ENCODE data around the gene RAD50.

RAD50 gene

DNA sequence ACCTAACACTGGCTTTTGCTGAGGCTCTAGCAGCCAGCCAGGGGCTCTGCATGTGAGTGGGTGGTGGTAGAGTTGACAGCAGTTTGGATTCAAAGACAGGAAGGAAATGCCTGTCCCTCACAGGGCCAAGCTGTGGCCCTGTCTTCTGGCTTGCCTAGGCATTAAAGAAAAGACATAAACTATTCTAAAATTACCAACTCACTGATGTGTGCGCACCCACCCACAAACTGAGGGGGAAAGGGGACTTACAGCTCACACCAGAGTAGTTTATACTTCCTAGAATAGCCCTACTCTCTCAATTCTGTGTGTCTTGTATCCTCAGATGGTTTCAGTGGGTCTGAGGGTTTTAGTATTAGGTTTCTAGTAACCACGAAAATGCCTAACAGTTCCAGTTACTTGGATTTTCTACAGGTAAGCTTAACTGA, 82.9 kb downstream of the RAD50 start:
- no peak for DNase-seq

DNA sequence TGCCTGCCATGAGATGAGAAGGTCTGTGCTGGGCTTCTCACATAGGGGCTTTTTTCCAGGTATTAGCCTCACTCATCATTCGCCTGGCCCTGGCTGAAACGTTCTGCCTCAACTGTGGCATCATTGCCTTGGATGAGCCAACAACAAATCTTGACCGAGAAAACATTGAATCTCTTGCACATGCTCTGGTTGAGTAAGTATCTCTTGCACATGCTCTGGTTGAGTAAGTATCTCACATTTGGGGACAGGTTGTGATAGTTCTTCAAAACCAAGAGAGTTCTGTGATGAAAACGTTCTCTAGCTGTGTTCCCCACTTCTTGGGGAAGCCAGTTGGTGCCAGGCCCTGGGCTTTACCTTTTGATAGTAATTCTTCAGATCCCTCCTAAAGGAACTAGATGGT, 83.8 kb downstream of the RAD50 start:
- DNase-seq = no peak

DNA sequence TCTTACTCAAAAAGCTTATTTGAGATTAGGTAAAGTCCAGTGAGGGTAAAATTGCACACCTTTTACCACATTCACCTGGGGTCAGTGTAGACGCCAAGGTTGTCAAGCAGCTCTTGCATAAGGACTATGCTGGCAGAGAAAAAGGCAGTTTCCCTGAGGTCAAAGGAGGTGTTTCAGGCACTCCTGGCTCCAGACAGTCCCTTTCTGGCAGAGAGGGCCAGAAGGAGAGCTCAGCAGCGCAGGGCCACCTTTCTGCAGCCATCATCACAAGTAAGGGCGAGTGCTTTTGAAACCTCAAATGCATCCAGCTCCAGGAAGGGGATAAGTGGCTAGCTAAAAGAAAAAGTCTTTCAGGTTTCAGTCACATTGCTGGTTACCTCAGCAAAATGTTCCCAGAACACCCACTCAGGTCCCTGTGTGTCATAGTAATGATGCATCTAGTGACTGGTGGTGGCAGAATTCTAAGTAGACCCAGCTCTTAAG, 84.5 kb downstream of the RAD50 start:
- no peak for DNase-seq

DNA sequence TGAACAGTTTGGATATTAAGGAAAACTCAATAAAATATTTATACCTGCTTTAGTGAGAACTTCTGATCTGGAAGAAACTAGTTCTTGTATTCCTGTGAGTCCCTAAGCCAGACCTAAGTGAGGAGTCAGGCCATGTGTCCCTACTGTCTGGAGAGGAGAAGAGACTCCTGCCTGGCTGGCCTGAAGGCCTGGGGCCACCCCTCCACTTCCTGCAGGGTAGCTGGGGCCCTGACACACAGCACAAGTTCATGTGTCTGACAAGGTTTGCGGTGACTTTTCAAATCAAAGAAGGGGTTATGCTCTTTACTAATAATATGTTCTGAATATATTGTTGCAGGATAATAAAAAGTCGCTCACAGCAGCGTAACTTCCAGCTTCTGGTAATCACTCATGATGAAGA, 85.1 kb downstream of the RAD50 start:
- no peak for DNase-seq

DNA sequence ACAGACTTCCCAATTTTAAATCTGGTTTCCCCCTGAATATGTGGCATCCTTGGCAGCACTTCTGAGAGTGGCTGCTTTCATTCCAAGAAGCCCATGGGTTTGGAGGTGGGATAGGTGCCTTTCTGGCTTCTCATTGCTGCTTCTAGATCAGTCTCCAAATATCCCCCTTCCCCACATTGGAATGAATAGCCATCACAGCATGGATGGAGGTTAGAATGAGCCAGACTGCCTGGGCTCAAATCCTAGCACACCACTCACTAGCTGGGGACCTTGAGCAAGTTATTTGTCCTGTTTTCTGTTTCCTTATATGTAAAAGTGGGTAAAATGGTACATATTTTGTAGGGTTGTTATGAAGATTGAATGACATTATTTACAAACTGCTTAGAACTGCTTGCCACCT, 87.4 kb downstream of the RAD50 start:
- DNase-seq = no peak

DNA sequence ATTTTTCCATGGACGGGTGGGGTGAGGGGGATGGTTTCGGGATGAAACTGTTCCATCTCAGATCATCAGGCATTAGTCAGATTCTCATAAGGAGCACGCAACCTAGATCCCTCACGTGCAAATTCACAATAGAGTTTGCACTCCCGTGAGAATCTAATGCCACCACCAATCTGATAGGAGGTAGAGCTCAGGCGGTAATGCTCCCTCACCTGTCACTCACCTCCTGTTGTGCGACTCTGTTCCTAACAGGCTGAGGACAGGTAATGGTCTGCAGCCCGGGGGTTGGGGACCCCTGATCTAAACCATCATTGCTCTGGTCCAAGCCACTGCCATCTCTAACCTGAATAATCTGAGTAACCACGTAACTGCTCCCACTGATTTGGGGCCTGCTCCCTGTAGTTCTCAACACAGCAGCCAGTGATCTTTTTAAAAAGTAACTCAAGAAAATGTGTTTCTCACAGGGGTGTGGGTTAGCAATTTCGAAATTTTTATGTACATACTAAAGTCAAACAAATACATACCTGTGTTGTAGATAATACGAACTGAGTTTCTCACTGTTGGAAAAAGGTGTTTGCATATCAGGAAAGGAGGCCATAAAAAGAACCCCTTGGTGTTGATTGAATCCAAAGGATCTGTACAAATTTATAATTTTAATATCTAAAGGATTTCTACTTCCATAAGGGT, 89.9 kb downstream of the RAD50 start:
- DNase-seq = no peak

DNA sequence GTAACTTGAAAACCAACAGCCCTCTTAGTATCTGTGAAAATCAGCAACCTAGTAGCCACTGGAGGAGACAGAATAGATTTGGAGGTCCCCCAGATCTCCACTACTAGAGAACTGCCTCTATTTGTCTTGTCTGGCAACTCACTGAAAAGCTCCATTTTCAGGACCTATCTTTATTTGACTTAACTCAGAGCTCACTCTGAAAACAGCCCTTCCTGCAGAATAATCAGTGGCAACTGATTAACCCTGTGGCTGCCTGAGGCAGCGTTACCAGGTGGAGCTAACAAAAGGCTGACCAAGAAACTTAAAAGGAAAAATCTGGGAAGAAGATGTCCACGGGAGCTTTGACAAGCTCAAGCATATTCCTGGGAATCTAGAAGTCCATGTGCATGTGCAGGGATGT, 90.7 kb downstream of the RAD50 start:
- no peak for DNase-seq

DNA sequence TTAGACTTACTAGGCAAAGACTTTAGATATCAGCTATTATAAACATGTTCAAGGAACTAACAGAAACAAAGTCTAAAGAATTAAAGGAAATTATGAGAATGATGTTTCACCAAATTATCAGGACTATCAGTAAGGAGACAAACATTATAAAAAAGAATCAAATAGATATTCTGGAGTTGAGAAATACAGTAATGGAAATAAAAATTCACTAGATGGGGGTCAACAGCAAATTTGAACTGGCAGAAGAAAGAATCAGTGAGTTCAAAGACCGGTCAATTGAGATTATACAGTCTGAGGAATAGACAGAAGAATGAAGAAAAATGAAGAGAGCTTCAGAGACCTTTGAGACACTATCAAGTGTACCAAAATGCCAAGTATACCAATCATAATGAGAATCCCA, 91.6 kb downstream of the RAD50 start:
- no peak for DNase-seq

DNA sequence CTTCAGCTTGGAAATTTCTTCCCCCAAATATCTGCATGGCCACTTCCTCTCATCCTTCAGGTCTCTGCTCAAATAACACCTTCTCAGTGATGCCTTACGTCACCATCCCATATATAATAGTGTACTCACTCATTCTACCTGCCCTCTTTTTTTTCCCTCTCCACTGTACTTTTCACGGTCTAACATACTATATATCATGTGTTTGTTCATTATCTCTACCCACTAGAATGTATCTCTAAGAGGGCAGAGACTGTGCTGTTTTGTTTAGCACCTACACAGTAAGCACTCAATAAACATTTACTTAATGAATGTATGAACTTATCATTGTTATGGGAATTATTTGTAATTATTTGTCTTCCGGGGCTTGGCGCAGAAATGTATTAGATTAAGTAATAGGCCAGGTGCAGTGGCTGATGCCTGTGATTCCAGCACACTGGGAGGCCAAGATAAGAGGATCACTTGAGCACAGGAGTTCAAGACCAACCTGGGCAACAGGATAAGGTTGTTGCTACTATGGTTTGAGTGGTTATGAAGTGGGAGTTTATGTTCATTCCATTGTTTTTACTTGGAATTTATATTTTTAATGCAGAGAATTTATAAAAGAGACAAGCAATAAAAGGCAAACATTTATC, 95.2 kb downstream of the RAD50 start:
- no peak for DNase-seq

DNA sequence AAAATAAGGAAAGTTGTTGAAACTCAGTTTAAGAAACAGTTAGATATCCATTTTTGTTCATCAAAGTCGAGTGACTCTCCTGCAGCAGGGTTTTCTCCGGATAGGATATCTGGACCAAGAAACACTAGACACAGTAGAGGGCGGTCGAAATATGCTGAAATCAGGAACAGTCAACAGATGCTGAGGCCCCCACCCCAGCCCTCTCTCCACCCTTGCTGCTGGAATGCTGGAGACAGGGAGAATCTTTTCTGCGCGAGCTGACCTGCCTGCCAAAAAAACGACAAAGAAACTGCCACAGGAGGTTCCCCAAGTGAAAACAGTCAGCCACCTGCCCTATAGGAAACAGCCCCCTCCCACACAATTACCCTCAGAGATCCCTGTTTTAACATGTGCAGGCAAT, 96.9 kb downstream of the RAD50 start:
- DNase-seq = no peak

DNA sequence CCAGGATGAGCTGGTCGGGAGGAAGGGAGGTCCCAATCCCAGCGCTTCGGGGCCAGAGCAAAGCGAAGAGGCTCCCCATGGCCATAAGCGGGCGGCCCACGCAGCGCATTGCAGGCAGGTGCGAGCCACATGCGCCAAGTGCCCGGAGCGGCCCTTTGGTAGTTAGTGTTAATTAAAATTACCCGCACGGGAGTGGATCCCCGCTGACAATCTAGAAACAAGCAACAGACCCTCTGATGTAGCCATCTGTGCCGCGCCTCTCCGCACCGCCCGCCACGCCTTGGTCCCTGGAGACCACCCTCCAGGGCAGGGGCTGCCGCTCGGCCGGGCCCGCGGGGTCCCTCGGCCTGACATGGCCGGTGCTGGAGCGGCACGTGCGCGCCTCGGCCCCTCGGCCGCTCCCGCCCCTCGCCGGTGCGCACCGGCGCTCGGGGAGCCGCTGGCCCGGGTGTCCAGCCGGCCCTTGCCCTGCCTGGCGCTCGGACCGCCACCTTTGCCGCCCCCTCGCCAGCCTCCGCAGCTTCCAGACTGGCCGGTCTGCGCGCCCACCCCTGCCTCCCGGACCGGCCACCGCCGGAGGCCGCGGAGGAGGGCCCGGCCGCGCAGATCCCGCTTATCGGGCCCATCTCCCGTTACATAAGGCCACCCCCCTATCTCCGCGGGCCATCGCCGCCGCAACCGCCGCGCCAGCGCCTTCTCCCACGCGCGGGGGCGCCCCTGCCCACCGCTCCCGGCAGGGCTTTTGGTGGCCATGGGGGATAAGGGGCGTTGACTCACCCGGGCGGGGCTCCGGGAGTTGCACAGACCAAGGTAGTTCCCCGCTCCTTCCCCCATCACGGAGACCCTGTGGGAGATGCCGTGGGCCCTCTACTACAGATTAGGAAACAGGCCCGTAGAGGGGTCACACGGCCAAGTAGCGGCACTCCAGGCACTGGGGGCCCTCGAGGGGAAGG, 99.3 kb downstream of the RAD50 start:
- no peak for DNase-seq

DNA sequence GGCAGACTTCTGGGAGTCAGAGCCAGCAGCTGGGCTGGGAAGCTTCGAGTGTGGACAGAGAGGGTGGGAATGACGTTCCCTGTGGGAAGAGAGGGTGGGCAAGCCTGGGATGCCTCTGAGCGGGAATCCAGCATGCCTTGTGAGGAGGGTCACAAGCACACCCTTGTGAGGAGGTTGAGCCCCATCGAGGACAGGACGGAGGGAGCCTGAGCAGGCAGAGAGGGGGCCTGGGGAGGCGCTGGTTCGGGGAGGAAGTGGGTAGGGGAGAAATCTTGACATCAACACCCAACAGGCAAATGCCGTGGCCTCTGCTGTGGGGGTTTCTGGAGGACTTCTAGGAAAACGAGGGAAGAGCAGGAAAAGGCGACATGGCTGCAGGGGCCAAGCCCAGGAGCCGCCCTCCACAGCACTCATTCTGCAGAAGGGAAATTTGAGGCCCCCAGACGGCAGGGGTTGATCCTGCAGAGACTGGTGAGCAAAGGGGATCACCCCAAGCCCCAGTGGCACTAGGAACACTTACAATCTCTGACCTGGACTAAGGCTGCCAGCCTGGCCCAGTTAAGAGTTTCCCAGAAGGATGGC, 100.1 kb downstream of the RAD50 start:
- DNase-seq = no peak

DNA sequence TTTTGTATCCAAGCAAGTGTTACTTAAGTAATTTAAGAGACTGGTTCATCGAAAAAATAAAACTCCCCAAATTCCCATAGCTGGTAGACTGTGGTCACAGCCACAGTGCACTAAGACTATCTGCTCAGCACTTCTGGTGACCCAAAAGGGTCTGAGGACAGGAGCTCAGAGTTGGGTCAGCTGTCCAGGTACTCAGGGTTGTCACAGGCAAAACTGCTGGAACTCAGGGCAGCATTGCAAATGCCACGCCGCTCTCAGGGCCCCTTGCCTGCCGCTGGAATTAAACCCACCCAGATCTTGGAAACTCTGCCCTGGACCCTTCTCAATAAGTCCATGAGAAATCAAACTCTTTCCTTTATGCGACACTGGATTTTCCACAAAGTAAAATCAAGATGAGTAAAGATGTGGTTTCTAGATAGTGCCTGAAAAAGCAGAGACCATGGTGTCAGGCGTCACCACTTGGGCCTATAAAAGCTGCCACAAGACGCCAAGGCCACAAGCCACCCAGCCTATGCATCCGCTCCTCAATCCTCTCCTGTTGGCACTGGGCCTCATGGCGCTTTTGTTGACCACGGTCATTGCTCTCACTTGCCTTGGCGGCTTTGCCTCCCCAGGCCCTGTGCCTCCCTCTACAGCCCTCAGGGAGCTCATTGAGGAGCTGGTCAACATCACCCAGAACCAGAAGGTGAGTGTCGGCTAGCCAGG, 101.1 kb downstream of the RAD50 start, which contains the start of gene IL13:
TSS of gene IL13 (plus strand) at position 498 of the 705 bp plus-strand sequence. CDS start at position 512, 14 bp downstream.
- no peak for DNase-seq

DNA sequence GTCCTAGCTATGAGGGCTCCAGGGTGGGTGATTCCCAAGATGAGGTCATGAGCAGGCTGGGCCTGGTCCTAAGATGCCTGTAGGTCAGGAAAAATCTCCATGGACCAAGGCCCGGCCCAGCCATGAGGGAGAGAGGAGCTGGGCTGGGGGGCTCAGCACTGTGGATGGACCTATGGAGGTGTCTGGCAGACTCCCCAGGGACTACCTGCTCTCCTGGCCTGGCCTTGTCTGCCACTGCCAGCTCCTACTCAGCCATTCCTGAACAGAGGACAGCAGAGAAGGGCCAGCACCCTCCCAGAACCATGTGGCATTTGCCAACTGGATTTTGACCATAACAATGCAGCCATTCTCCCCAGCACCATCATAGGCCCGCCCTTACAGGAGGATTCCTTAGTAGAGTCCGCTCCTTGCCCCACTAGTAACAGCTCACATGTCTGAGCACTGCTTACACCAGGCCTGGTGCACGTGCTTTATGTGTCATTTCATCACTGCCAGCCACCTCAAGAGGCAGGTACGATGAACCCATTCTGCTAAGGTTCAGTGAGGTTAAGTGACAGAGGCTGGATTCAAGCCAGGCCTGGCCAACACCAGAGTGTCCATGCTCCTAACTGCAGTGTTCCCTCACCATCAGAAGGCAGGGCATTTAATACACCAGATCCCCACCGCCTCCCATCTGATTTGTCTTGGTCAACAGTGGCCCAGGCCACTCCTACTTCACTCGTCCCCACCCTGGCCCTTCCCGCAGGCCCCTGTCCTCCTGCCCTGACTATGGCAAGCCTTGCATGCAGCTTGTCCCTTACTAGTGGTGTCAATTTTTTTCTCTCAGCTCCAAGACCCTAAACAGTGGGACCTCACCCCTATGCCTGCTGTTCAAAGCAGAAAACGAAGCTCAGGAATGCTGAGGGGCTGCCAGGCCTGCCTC, 101.9 kb downstream of the RAD50 start:
- DNase-seq = no peak

DNA sequence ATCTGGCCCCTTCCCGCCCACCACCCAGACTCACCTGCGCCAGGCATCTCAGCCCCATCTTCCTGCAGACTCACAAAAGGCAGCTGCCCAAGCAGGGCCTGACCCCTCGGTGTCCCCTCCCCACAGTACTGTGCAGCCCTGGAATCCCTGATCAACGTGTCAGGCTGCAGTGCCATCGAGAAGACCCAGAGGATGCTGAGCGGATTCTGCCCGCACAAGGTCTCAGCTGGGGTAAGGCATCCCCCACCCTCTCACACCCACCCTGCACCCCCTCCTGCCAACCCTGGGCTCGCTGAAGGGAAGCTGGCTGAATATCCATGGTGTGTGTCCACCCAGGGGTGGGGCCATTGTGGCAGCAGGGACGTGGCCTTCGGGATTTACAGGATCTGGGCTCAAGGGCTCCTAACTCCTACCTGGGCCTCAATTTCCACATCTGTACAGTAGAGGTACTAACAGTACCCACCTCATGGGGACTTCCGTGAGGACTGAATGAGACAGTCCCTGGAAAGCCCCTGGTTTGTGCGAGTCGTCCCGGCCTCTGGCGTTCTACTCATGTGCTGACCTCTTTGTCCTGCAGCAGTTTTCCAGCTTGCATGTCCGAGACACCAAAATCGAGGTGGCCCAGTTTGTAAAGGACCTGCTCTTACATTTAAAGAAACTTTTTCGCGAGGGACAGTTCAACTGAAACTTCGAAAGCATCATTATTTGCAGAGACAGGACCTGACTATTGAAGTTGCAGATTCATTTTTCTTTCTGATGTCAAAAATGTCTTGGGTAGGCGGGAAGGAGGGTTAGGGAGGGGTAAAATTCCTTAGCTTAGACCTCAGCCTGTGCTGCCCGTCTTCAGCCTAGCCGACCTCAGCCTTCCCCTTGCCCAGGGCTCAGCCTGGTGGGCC, 103.1 kb downstream of the RAD50 start:
- DNase-seq = no peak

DNA sequence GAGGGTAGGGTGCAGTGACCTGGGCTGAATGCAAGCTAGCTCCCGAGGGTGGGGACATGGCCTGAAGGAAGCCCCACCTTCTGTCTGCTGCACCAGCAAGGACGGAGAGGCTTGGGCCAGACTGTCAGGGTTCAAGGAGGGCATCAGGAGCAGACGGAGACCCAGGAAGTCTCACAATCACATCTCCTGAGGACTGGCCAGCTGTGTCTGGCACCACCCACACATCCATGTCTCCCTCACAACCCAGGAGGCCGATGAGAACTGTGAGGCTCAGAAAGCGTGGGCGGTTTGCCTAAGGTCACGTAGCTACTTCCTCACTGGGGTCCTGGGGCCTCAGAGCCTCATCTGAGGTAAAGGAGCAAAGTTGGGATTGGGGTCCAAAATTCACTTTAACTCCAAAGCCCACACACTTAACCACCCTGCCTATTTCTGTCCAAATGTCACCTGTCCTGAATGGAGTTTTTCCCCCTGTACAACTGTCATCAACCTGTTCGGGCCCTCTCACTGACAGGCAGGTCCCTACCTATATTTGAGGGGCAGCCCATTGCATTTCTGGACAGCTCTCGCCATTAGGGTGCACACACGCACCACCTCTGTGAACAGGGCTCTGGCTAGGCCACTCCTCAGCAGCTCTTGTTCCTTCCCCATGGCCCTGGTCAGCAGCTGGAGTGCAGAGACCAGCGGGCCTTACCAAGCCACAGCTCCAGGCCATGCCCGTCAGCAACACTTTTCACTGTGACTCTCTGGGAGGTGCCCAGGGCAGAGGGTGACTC, 104.6 kb downstream of the RAD50 start:
- DNase-seq = no peak

DNA sequence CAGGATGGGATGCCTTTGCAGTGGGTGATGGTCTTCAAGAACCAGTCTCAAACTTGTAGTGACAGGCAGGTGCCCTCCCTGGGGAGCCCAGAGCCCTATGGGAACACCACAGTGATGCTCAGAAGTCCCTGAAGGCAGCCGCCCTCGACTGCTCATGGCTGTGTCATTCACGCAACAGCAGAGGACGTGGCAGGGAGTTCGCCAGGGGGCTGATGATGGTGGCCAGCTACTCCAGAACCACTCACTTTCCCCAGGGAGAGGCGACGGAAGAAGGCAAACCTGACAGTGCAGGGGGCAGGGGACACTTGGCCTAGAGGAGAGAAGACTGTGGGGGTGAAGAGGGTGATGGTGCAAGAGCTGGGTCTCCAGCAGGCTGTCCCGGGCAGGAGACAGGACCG, 105.2 kb downstream of the RAD50 start:
- DNase-seq = no peak

DNA sequence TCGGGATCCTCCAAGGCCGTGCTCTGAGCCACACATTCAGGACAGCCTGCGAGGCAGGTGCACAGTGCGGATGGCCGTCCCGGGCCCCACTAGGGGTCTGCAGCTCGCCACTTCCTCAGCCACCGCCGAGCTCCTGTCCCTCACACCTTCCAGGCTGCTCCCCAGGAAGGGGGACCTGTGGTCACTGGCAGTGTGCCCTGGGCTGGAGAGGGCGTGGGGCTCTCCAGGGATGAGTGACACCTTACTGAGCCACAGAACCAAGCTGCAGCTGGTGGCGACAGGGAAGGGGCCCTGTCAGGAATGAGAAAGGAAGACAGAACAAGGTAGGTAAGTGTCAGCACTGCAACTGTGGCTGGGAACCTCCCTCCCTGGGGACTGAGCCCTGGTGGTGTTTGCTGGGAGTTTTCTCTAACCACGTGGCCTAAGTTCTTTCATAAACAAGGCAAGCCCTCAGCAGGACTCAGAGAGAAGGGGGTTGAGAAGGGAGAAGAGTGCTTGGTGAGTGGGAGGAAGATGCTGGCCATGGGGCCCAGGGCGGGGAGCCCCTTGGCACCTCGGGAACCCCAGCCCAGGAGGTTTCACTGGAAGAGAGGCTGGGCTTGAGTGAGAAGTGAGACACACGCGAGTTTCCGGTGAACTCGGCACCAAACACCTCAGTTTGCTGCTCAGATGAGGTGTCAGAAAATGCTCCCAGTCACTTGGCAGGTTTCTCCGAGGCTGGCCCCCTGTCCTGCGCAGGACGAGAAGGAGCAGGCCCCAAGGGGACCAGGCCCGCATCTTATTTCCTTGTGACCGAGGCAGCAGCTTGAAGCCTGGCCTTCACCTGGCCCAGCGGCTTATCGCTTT, 106.4 kb downstream of the RAD50 start:
- peak; percentile 22 for DNase-seq

Data from activated effector memory CD4-positive, alpha-beta T cell treated with Interleukin-2 at 50 U/mL for 16 hours (primary cell).